ENCODE data around the gene SLC9A8.
"Not testable (repeated sequence)": the region's sequence is repeated elsewhere in the genome, so short reads cannot be mapped to it uniquely, and the experiment has no call there.

SLC9A8 gene

DNA sequence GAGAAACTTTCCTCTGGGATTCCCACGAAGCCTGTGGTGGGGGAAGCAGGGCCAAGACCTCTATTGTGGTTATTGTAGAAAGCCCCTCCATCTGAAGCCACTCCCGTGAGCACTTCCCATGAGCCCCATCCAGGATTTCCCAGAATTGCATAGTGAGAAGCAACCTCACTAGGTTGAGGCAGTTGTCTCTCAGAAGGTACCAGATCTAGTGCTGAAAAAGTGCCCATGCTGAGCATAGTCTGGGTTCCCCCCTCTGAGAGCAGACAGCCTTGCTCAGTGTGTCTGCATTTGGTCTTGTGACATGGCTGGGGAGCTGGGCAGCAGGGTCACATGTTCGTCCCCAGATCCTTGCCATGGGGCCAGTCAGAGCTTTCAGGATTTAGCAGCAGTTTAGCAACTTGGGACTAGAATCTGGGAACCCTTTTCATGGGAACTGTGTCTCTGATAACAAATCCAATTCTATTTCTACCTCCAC lies 38.6 kb downstream of the SLC9A8 start:
- no peak for DNase-seq (ENCODE audit: low spot score)

DNA sequence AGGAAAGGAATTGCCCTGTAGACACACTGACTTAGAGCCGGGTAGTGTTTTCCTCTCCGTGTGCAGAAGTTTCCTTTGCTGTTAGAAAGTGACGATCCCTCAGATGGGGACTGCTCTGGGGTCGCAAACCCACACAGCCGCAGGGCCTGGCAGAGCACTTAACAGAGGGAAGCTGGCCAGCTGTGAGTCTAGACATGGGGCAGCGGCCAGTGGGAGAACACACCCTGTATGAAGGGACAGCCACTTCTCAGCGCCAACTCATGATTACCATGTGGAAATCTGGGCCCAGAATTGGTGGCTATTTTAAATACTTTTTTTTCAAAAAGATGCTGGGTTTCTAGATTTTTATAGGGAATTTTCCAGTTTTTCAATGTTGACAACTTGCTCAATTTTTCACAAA lies 39.4 kb downstream of the SLC9A8 start:
- DNase-seq (ENCODE audit: low spot score), result no peak

DNA sequence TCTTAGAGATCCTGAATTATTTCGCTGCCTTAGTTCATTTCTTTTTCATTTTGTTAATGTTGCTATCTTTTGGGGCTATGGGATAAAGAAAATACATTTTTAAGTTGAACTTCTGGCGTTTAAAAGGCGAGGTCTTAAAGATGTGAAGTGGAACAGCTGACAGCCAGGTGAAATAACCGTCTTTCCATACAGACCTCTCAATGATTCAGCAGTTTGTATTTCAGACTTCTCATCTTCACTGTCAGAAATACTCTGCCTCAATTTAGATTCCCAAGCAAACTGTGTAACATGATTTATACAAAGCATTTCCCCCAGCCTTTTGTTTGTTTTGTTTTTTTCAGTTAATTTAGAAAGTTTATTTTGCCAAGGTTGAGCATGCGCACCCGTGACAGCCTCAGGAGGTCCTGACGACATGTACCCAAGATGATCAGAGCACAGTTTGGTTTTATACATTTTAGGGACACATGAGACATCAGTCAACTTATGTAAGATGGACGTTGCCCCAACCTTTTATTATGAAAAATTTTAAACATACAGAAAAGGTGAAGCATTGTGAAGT lies 40.0 kb downstream of the SLC9A8 start:
- no peak for DNase-seq (ENCODE audit: low spot score)

DNA sequence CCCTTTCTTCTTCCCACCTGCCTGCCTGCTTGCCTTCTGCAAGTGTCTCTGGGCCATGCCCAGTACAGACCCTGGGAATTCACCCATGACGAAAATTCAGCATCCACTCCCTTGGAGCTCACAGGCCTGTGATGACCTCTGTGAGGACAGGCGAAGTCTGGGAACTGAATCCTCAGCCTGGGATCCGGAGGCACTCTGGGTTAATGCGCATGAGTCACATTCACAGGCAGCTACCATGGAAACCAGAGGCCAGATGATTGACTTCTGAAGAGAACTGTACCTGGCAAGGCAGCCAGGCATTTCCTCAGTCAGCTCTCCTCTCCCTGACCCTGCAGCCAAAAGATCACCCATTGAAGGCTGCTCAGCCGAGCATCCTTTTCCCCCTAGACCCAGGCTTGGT lies 41.0 kb downstream of the SLC9A8 start:
- DNase-seq (ENCODE audit: low spot score), result no peak

DNA sequence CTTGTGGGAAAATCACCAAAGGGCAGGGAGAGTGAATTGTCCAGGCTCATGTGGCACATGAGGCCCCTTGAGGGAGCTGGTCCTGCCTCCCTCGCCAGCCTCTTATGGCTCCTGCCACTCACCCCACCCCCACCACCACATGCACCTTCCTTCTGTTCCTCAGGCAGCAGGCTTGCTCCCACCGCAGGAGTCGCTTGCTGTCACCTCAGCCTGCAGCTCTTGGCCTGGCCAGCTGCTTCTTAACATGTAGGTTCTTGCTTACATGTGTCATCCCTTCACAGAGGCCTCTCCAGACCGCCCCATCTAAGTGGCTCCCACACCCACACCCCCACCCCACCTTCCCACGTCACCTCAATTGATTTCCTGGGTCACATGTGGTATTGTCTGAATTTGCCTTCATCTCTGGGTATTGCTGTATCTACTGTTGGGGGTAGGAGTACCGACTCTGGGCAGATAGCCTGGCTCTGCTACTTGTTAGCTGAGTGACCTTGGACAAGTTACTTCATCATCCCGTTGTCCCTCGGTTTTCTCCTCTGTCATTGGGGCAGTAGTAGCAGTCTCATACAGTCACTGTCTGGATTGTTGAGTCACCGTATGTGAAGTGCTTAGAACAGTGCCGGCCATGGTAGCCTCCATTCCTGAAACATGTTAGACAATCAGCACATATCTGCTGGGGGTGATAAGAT lies 41.7 kb downstream of the SLC9A8 start:
- no peak for DNase-seq (ENCODE audit: low spot score)

DNA sequence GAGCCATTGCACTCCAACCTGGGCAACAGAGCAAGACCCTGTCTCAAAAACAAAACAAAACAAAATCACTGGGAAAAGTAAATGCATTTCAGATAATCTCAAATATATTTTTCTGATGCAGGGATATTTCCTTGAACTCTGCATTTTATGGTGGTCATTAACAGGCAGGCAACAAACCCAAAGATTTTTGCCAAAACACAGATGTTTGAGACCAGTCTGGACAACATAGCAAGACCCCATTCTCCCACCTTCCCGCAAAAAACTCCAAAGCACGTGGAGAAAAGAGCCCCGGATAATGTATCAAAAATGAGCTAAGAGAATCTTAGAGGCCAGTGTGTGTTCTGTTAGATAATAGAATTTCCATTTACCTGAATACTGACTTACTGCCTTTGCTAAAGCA lies 44.3 kb downstream of the SLC9A8 start:
- DNase-seq (ENCODE audit: low spot score), result no peak

DNA sequence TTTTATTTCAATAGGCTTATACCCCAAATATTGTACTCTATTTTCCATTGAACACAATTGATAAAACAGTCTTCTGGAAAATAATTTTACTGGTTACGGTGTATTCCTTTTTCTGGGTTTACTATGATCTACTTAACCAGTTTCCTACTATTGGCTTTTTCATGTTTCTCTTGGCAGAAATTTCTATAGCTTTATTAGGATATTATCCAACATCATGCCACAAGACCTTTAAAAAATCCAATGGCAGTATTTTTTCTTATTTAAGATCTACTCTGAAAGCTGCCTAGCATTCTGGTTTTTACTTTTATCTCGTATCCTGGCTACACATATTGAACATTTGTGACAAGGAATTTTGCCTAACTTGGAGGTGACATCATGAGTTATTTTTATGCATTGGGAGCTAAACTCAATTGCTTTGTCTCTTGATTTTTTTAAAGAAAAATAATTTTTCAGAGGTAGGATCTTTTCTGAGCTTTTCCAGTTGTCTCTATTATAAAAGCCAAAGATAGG lies 45.5 kb downstream of the SLC9A8 start:
- no peak for DNase-seq (ENCODE audit: low spot score)

DNA sequence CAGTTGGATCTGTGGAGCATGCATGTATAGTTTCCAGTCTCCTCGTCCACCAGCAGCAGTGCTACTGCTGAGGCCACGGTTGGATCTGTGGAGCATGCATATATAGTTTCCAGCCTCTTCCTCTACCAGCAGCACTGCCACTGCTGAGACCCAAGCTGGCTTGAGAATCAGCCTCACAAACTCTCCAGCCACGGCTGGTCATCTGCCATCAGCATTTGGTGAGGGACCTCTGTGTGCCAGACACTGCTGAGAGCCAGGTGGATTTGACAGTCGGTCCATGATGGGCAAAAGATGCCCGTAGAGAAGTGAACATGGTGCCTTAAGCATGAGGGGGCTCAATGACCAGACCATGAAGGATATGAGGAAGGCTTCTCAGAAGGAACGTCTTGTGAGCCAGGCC lies 46.4 kb downstream of the SLC9A8 start:
- DNase-seq (ENCODE audit: low spot score), result no peak

DNA sequence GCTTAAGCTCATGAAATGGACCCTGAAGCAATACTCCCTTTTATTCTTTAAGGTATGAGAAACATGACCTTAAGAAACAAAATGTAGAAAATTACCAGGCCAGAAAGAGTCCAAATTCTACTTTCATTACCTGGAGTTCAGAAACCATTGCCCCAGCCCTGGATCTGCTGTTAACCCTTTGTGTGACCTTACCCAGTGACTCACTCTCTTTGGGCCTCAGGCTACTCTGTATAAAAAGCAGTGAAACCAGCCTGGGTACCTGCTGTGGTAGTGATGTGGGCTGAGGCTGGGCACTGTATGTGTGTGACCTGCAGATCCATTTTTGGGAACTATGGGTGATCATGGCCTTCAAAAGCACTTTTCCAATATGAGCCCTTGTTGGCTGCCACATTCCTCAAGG lies 47.2 kb downstream of the SLC9A8 start:
- no peak for DNase-seq (ENCODE audit: low spot score)

DNA sequence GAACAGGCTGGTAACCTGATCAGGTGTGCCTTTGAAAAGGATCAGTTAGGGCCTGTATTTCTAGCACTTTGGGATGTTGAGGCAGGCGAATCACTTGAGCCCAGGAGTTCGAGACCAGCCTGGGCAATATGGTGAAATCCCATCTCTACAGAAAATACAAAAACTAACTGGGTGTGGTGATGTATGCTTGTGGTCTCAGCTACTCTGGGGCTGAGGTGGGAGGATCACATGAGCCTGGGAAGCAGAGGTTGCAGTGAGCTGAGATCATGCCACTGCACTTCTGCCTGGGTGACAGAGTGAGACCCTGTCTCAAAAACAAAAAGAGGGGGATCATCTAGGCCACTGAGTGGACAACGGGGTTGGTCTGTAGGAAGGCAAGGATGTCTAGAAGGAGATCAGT lies 48.6 kb downstream of the SLC9A8 start:
- not testable (repeated sequence) for DNase-seq (ENCODE audit: low spot score)

DNA sequence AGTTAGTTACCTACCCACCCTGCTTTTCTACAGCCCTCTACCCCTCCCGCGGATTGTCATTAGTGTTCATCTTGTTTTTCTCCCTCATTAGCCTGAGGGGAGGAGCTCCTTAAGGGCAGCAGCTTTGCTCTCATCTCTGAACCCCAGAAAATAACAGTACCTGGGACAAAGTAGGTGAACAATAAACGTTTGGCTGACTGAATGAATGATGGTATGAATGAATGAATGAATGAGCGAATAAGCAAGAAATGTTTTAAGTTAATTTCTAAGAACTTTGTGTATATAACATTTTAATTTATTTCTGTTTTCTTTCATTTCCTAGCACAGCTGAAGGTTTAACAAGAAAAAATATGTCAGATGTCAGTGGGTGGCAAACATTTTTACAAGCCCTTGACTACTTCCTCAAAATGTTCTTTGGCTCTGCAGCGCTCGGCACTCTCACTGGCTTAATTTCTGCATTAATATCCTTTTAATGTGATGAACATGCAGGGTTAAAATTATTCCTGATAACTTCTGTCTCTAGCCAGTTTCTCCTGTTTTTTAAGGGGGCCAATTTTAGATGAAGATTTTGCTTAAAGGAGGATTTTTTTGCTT lies 50.1 kb downstream of the SLC9A8 start:
- no peak for DNase-seq (ENCODE audit: low spot score)

DNA sequence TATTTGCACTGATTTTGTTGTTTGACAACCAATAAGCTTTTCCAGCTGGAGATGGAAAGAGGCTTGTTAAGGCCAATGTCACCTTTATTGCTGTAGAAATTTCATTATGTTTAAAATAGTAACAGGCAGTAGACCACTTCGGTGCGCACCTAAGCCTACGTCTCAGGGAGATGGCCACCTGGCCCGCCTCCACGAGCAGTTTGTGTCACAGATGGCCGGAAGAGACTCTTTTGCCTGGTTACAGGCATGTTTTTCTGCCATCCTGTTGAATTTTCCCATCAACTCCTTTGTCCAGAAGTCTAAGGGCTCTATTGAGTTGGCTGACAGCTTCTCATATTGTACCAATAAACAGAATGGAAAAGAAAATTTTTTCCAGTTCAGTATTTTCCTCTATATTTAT lies 51.0 kb downstream of the SLC9A8 start:
- no peak for DNase-seq (ENCODE audit: low spot score)

DNA sequence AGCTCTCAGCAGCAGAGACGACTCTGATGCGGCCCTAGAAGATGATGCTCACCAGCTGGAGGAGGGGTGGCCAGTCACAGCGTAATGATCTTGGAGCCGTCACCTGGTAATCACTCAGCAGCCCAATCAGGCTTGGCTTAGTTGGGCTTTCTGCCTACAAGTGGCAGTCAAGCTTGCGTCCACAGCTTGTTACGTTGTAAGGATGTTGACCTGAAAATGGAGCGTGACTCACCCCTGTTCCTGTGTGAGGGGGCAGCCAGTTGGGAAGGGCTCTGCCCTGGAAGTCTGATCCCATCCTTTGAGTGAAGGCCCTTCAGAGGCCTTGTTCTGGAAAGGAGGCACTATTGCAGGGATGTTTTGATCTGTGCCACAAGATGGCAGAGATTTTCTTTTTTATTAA lies 52.9 kb downstream of the SLC9A8 start:
- DNase-seq (ENCODE audit: low spot score), result no peak

DNA sequence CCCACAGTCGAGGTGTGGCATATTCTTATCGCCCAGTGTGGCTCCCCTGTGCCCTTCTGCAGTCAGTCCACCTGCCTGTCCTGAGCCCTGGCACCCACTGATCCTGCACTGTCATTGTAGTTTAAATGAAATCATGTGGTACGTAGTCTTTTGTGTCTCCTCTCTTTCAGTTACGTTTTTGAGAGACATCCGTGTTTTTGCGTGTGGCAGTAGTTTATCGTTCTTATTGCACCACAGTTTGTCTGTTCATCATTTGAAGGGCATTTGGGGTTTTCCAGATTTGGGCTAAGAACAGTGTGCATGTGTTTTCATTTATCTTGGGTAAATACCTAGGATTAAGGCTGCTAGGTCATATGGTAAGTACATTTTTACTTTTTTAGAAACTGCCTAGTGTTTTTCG lies 53.4 kb downstream of the SLC9A8 start:
- DNase-seq (ENCODE audit: low spot score), result no peak

DNA sequence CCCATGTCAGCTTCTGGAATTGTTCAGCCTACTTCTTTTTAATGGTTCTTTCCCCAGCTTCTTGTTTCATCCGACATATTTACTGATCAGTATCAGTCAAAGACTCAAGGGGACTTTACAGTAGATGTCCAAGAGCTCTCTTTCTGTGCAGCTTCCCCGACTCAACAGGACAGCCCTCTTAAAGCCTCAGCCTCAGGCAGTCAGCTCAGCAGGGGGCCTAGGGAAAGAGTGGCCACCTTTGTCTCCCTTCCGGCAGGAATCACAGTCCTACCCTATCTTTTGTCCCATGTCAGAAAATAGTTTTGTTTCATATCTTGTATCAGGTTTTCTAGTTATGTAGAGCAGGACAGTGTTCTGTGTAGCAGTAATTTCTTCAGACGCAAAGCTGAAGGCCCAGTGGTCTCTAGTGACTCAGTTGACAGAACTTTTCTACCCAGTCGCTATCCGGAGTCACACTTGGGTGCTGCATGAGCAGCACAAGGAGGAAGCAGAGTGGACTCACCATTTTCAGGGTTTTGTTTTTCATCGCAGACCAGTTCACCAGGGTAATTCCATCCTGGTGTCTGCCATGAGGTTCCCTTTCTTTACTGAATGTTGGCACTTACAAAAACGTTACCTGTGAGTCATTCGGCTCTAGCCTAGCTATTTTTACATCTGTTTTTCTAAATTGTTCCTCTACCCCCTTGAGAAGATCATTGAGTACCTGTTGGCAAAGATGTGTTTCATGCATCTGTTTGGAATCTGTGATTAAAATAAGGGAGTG lies 55.0 kb downstream of the SLC9A8 start:
- no peak for DNase-seq (ENCODE audit: low spot score)

DNA sequence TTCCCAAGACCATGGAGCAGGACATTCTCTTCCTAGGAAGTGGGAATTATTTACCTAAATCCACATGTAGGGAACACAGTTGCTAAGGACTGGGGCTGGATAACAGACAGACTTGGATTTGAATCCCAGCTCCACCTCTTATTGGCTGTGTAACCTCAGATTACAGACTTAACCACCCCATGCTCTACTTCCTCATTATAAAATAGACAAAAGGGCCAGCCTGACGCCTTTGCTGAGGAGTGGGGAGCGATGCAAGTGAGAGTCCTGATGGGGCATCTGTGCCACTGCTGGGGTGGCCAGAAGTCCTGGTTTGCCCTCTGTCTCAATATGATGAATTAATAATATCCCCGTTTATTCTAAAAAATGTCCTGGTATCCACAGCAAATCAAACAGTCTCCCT lies 55.9 kb downstream of the SLC9A8 start:
- DNase-seq (ENCODE audit: low spot score), result no peak

DNA sequence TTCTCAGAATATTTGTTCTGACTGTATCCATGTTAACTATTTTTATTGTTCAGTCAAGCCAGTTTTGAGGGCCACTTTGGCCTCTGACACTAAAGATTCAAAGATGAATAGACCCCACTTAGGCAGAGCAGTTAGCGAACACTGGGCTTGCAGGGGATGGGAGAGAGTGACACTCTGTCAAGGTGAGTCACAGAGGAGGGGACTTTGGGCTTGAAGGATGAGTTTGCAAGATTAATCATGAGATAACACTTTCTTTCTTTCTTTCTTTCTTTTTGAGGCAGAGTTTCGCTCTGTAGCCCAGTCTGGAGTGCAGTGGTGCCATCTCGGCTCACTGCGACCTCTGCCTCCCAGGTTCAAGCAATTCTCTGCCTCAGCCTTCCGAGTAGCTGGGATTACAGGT lies 56.3 kb downstream of the SLC9A8 start:
- no peak for DNase-seq (ENCODE audit: low spot score)

DNA sequence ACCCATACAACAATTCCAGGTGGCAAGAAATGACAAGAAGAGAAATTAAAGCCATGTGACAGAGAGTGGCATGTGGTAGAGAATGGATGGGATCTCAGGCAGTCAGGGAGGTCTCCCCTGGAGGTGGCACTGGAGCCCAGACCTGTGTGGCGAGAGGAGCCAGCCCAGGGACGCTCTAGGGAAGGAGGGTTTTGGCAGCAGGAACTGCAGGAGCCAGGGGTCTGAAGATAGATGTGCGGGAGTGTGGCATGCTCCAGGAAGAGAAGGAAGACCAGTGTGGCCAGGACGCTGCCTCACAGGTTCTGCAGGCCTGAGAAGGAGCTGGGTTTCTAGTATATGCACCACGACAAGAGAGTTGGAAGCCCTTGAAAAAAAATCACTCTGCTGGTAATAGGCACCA lies 57.6 kb downstream of the SLC9A8 start:
- no peak for DNase-seq (ENCODE audit: low spot score)

DNA sequence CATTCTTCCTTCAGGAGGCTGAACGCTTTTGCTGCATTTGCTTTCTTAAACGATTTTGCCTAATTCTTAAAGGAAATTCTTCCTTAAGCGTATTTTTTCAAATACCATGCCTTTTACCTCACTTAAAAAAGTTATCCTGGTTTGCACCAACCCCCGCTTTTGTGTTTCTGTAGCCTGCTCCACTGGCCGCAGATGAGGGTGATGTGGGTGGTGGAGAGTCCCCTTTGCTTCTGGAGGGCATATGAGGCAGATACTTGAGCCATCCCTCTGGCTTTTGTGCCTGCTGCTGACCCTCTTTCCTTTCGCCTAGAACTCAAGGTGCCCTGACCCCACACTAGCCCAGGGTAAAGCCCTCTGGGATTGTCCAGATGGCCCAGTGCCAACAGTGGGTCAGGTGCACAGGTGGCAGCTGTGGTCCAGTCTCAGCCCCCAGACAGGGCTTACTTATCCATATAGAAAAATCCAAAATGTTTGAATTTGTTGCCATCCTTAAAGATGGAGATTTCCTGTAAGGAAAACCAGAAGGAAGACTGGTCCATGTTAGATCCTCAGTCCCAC lies 58.8 kb downstream of the SLC9A8 start:
- no peak for DNase-seq (ENCODE audit: low spot score)

DNA sequence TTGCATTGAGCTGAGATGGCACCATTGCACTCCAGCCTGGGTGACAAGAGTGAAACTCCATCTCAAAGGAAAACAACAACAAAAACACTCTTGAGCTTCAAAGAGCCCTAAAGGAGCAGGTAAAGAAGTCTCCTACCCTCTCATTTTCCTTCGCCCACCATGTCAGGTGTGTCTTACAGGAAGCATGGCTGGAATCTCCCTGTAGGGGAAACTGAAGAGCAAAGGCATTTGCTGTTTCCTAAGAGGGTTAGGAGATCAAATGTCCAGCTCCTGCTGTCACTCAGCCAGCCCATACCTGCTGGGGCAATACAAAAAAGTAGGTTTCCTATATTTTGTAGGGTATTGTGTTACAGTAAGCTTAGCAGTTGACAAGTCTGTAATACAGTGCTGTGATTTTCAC lies 59.4 kb downstream of the SLC9A8 start:
- no peak for DNase-seq (ENCODE audit: low spot score)

DNA sequence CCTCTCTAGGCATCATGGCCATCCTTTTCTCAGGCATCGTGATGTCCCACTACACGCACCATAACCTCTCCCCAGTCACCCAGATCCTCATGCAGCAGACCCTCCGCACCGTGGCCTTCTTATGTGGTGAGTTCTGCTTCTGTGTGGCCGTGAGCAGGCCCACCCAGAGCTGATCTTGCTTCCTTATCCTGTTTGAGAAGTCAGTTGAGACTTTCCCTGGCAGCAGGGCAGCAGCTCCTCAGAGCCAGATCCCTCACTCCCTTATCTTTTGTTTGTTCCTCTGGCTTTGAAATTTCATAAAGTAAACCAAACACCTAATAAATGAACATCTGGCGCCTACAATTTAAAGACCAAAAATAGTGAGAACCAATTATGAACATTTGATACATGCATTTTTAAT lies 62.1 kb downstream of the SLC9A8 start:
- no peak for DNase-seq (ENCODE audit: low spot score)

DNA sequence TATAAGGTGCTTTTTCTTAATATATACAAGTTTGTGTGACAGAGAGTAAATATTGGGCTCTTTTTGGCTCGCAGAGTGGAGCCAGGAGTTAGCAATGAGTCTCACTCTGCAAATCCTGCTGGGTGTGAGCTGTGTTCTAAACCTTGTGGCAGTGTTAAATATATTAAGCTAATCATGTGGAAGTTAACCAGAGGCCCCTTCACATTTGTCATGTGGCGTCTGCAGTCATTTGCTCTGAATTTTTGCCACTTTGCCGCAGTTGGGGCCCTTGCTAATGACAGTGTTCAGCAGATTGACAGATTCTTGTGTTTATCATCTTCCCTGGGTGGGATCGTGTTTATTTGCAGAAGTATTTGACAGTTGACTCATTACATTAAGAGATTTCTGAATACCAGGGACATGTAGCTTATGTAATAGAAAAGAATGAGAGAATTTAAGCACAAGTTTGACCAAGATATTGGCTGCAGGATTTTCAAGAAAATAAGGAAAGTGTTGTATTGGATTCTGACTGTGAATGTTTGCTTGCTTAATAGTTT lies 64.8 kb downstream of the SLC9A8 start:
- no peak for DNase-seq (ENCODE audit: low spot score)

Data from CD4-positive, alpha-beta T cell treated with Interleukin-6 at 100 ng/mL for 8 hours (primary cell).